Vagina (tissue), 2 donors: ENCODE results near the gene TVP23C. TPM values are rescaled to one million over a fixed set of nuclear protein-coding genes. Genes with fewer than 3 reads are reported as not detected.
A peak's percentile ranks its signal among the peaks of the same experiment; 100 is the strongest.

Source experiments
- DNase-seq, 2 donors: peaks; one replicate each; pipeline ENCODE4 v3.0.0-alpha.2; 2017; ENCODE audit errors: extremely low spot score in 2 of 2
- H3K27ac ChIP-seq: fragments of 200-600 bp; sonication (generic); one replicate; pipeline ENCODE4 v1.5.1; 2019
- H3K27me3 ChIP-seq: fragments of 200-600 bp; sonication (generic); one replicate; pipeline ENCODE4 v1.5.1; 2019
- H3K36me3 ChIP-seq, 2 donors: fragments of 200-600 bp; sonication (generic); one replicate each; pipeline ENCODE4 v1.5.1; 2017 to 2019
- H3K4me1 ChIP-seq: fragments of 200-600 bp; sonication (generic); one replicate; pipeline ENCODE4 v1.5.1; 2019
- H3K4me3 ChIP-seq, 2 donors: fragments of 200-600 bp; sonication (generic); 1 replicate in 1 of 2; 2 replicates in 1 of 2; pipeline ENCODE4 v1.5.1; 2016 to 2019
- H3K9me3 ChIP-seq: fragments of 200-600 bp; sonication (generic); one replicate; pipeline ENCODE4 v1.5.1; 2019
- POLR2A ChIP-seq, 2 donors: fragments of 450-650 bp; IDR thresholded peaks; one replicate each; pipeline ENCODE4 v1.6.1; 2017; ENCODE audit warnings: antibody characterized with exemption in 2 of 2, mild to moderate bottlenecking in 2 of 2, moderate library complexity in 2 of 2
- POLR2AphosphoS5 ChIP-seq, 2 donors: sonication (generic); formaldehyde crosslinking; IDR thresholded peaks; one replicate each; pipeline ENCODE4 v1.9.0; 2017; ENCODE audit warnings: antibody characterized with exemption in 2 of 2, mild to moderate bottlenecking in 2 of 2, low read depth in 1 of 2; ENCODE audit not compliant: insufficient read depth in 1 of 2
- intact Hi-C: fragments of 100-400 bp; cut with DNase I; formaldehyde crosslinking; loops from one replicate; pipeline ENCODE4 v1.15.1; 2023
- total RNA-seq: library from RNA; depleted of rRNA; stranded (reverse); fragments of >200 nt; gene quantifications from one replicate; pipeline ENCODE4 v1.2.3, GENCODE V29; 2016
- TF ChIP-seq, protein P1 (sequence below), 3 experiments: fragments of 450-650 bp in 2 of 3; fragments of 200-600 bp in 1 of 3; sonication (generic) in 1 of 3; IDR thresholded peaks; one replicate each; pipeline ENCODE4 v1.5.1; 2017 to 2019; ENCODE audit warnings: antibody characterized with exemption in 3 of 3, mild to moderate bottlenecking in 2 of 3, moderate library complexity in 2 of 3

Gene TVP23C
- total RNA-seq, 1 donor from 2014 or later: 30.2 TPM

DNA sequence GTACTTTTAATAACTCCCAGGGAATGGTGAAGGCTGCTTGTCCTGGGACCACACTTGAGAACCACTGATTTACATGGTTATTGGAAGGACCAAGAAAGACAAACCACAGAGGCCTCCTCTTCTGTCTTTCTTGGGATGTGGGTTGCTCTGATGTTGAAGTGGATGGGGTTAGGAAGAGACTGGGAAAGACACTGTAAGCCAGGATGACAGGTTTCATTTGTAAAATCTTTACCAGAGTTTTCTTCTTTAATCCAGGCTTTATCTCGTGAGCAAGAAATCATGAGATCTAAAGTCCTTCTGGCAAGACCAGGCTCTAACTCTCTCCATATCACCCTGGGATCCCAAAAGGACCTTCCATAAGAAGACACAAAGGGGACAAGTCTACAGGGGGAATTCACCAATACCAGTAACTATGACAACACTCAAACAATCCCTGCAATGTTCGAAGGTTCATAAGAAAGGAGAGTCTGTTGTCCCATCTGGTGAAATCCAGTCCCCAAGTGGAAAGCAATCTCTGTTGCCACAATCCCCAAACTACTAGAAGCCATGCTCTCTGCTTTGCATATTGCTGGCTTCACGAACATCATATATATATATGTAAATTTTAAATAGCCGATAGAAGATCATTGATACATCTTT is 51.1 kb downstream of the TVP23C start:
- Histone ChIP-seq H3K9me3 (no peaks in the 10 kb centered on the region), H3K27me3 (no peaks in the 10 kb centered on the region), H3K36me3 (peaks cover 0 to 10% of the 10 kb centered on the region in 2 donors), H3K4me3 (no peak overlapping the region), H3K27ac (peak overlapping the region; percentile 89), H3K4me1 (peaks cover 30% of the 10 kb centered on the region)
- intact Hi-C loops: no loop called here
- TF ChIP-seq POLR2AphosphoS5 (IDR thresholded peaks at IDR 0.05; ENCODE audit: insufficient read depth in 1 of 2, low read depth in 1 of 2): no peak
- TF ChIP-seq POLR2A (IDR thresholded peaks at IDR 0.05): no peak
- DNase-seq: peak in 1 of 2 donors; percentile 8

DNA sequence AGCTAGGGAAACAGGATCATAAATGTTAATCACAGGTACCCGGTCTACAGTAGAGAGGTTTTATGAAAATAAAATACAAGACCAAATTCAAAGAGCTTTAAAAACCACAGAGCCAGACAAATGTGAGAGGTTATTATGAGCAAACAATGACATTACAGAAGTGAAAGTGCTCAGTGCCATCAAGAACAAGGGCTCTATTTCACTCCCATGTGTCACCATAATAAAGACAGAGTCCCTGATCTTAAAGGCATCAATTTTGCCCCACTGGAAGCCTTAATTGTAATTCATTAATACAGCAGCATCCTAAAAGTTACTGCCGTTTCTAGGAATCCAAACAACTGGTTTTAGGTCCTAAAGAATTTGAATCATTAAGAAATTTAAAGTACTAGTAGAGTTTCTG is 52.1 kb downstream of the TVP23C start:
- H3K36me3 ChIP-seq: peaks cover 0 to 8% of the 10 kb centered on the region in 2 donors
- peaks cover 30% of the 10 kb centered on the region for H3K4me1 ChIP-seq
- TF ChIP-seq POLR2AphosphoS5 (IDR thresholded peaks at IDR 0.05; ENCODE audit: insufficient read depth in 1 of 2, low read depth in 1 of 2): no peak
- TF ChIP-seq POLR2A (IDR thresholded peaks at IDR 0.05): no peak
- TF ChIP-seq, protein P1, sequence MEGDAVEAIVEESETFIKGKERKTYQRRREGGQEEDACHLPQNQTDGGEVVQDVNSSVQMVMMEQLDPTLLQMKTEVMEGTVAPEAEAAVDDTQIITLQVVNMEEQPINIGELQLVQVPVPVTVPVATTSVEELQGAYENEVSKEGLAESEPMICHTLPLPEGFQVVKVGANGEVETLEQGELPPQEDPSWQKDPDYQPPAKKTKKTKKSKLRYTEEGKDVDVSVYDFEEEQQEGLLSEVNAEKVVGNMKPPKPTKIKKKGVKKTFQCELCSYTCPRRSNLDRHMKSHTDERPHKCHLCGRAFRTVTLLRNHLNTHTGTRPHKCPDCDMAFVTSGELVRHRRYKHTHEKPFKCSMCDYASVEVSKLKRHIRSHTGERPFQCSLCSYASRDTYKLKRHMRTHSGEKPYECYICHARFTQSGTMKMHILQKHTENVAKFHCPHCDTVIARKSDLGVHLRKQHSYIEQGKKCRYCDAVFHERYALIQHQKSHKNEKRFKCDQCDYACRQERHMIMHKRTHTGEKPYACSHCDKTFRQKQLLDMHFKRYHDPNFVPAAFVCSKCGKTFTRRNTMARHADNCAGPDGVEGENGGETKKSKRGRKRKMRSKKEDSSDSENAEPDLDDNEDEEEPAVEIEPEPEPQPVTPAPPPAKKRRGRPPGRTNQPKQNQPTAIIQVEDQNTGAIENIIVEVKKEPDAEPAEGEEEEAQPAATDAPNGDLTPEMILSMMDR (IDR thresholded peaks at IDR 0.05): no peak
- H3K27me3 ChIP-seq: no peaks in the 10 kb centered on the region
- H3K4me3 ChIP-seq: no peak overlapping the region
- H3K9me3 ChIP-seq: no peaks in the 10 kb centered on the region
- intact Hi-C loops: no loop called here
- DNase-seq: no peak
- H3K27ac ChIP-seq: no peak overlapping the region

DNA sequence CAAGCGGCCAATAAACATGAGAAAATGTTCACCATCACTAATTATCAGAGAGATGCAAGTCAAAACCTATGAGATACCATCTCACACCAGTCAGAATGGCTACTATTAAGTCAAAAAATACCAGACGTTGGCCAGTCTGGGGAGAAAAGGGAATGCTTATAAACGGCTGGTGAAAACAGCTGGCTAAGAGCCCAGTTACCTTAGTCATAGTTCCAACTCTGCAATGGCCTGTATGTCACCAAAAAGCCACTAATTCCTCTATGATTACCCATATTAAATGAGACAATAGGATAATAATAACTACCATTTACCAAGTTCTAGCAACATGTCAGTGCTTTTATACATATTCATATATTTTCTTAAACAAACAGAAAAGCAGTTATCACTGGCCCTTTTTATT is 52.9 kb downstream of the TVP23C start:
- no peak overlapping the region for H3K27ac ChIP-seq
- peaks cover 30% of the 10 kb centered on the region for H3K4me1 ChIP-seq
- intact Hi-C loops: no loop called here
- no peaks in the 10 kb centered on the region for H3K9me3 ChIP-seq
- no peak overlapping the region for H3K4me3 ChIP-seq
- no peaks in the 10 kb centered on the region for H3K27me3 ChIP-seq
- DNase-seq: peak in 1 of 2 donors; percentile 20
- TF ChIP-seq, protein P1 (IDR thresholded peaks at IDR 0.05): no peak
- TF ChIP-seq POLR2A (IDR thresholded peaks at IDR 0.05): no peak
- no peak for TF ChIP-seq POLR2AphosphoS5 (IDR thresholded peaks at IDR 0.05; ENCODE audit: insufficient read depth in 1 of 2, low read depth in 1 of 2)
- H3K36me3 ChIP-seq: peaks cover 0 to under 1% of the 10 kb centered on the region in 2 donors

DNA sequence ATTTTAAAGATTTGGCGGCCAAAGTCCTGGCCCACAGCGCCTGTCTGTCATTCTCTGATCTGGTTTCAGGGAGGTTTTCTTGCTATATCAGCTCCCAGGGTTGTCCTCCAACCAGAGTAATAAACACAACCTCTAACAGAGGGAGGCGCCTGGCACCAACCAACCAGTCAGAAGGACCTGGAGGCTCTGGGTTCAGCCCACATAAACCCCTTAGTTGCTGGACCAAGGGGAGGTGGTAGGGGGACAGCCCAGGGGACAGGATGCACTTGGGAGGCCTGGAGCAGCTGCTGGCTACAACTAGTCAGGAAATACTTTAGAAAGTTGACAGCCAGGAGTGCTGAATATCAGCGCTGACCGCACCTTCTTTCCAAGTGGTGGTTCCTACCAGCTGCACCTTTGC is 54.2 kb downstream of the TVP23C start:
- intact Hi-C loops: loop anchor here (10.0 kb wide), 1 partner anchor 104 kb away; no protein-coding TSS in a partner anchor
- H3K27me3 ChIP-seq: no peaks in the 10 kb centered on the region
- TF ChIP-seq, protein P1 (IDR thresholded peaks at IDR 0.05): no peak
- TF ChIP-seq POLR2AphosphoS5 (IDR thresholded peaks at IDR 0.05; ENCODE audit: insufficient read depth in 1 of 2, low read depth in 1 of 2): no peak
- no peak for TF ChIP-seq POLR2A (IDR thresholded peaks at IDR 0.05)
- DNase-seq: peak in 1 of 2 donors; percentile 54
- H3K36me3 ChIP-seq: no peaks in the 10 kb centered on the region
- no peaks in the 10 kb centered on the region for H3K9me3 ChIP-seq
- H3K4me3 ChIP-seq: no peak overlapping the region
- H3K4me1 ChIP-seq: peaks cover 29% of the 10 kb centered on the region
- no peak overlapping the region for H3K27ac ChIP-seq

DNA sequence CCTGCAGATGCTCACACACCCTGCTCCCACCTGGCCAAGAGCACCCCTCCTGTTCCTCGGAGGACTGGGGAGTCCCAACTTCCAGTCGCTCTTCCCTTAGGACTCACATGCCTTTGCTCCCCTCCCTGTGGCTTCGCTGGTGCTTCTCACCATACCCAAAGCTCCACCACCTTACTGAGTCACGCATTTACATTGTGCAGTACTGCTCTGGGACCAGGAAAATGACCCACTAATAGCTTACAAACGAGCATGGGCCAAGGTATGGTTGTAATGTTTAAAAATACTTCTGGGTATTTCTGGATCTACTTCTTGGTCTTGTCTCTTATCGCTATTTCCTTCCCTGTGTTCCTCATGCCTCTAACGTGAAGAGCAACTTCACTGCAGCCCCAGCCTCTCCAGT is 54.8 kb downstream of the TVP23C start:
- no peak overlapping the region for H3K27ac ChIP-seq
- peaks cover 22% of the 10 kb centered on the region for H3K4me1 ChIP-seq
- TF ChIP-seq POLR2AphosphoS5 (IDR thresholded peaks at IDR 0.05; ENCODE audit: insufficient read depth in 1 of 2, low read depth in 1 of 2) (no peak), POLR2A (IDR thresholded peaks at IDR 0.05) (no peak)
- TF ChIP-seq, protein P1 (IDR thresholded peaks at IDR 0.05): no peak
- no peaks in the 10 kb centered on the region for H3K9me3 ChIP-seq
- no peaks in the 10 kb centered on the region for H3K36me3 ChIP-seq
- intact Hi-C loops: loop anchor here (10.0 kb wide), 1 partner anchor 104 kb away; no protein-coding TSS in a partner anchor
- H3K4me3 ChIP-seq: no peak overlapping the region
- no peak for DNase-seq
- H3K27me3 ChIP-seq: no peaks in the 10 kb centered on the region
